Ishikawa (cell line): ENCODE measurements around the gene MAGI1.
A peak's percentile ranks its signal among the peaks of the same experiment; 100 is the strongest.

Source experiments
- CEBPB ChIP-seq: IDR thresholded peaks from 2 replicates; pipeline ENCODE4 v1.6.1; 2012
- CREB1 ChIP-seq: IDR thresholded peaks from 2 replicates; pipeline ENCODE4 v1.6.1; 2012; ENCODE audit warnings: low read depth
- EGR1 ChIP-seq: IDR thresholded peaks from 2 replicates; pipeline ENCODE4 v1.6.1; 2012
- EP300 ChIP-seq: IDR thresholded peaks from 2 replicates; pipeline ENCODE4 v1.6.1; 2012; ENCODE audit warnings: borderline replicate concordance
- FOXM1 ChIP-seq: IDR thresholded peaks from 2 replicates; pipeline ENCODE4 v1.6.1; 2012; ENCODE audit warnings: low read depth, borderline replicate concordance
- MAX ChIP-seq: IDR thresholded peaks from 2 replicates; pipeline ENCODE4 v1.6.1; 2012
- NFIC ChIP-seq: IDR thresholded peaks from 2 replicates; pipeline ENCODE4 v1.6.1; 2012
- RAD21 ChIP-seq: IDR thresholded peaks from 2 replicates; pipeline ENCODE4 v1.6.1; 2012; ENCODE audit warnings: low read depth
- REST ChIP-seq: IDR thresholded peaks from 2 replicates; pipeline ENCODE4 v1.6.1; 2012; ENCODE audit warnings: low read depth, mild to moderate bottlenecking
- TAF1 ChIP-seq: IDR thresholded peaks from 2 replicates; pipeline ENCODE4 v1.6.1; 2012; ENCODE audit warnings: low read depth, mild to moderate bottlenecking
- TCF12 ChIP-seq: IDR thresholded peaks from 2 replicates; pipeline ENCODE4 v1.6.1; 2012; ENCODE audit warnings: low read depth
- TEAD4 ChIP-seq: IDR thresholded peaks from 2 replicates; pipeline ENCODE4 v1.6.1; 2012
- USF1 ChIP-seq: IDR thresholded peaks from 2 replicates; pipeline ENCODE4 v1.6.1; 2012
- YY1 ChIP-seq: IDR thresholded peaks from 2 replicates; pipeline ENCODE4 v1.6.1; 2012; ENCODE audit warnings: low read depth
- ZBTB7A ChIP-seq: IDR thresholded peaks from 2 replicates; pipeline ENCODE4 v1.6.1; 2012; ENCODE audit warnings: low read depth

MAGI1 gene

GRCh38 chr3:65967451-65967850, 71.3 kb downstream of the MAGI1 start:
- no peak for TF ChIP-seq USF1
- no peak for TF ChIP-seq NFIC
- TF ChIP-seq REST, result no peak
- TF ChIP-seq CREB1, result no peak

- TF ChIP-seq MAX, result no peak
- no peak for TF ChIP-seq CREB1
- TF ChIP-seq CEBPB, result no peak
- TF ChIP-seq EGR1, result no peak
- TF ChIP-seq REST, result no peak
- TF ChIP-seq ZBTB7A, result no peak
- no peak for TF ChIP-seq TEAD4
- no peak for TF ChIP-seq NFIC
- no peak for TF ChIP-seq USF1
- TF ChIP-seq TAF1, result no peak
- no peak for TF ChIP-seq FOXM1
Observed at GRCh38 chr3:65964838-65965237, 73.9 kb downstream of the MAGI1 start.

DNA sequence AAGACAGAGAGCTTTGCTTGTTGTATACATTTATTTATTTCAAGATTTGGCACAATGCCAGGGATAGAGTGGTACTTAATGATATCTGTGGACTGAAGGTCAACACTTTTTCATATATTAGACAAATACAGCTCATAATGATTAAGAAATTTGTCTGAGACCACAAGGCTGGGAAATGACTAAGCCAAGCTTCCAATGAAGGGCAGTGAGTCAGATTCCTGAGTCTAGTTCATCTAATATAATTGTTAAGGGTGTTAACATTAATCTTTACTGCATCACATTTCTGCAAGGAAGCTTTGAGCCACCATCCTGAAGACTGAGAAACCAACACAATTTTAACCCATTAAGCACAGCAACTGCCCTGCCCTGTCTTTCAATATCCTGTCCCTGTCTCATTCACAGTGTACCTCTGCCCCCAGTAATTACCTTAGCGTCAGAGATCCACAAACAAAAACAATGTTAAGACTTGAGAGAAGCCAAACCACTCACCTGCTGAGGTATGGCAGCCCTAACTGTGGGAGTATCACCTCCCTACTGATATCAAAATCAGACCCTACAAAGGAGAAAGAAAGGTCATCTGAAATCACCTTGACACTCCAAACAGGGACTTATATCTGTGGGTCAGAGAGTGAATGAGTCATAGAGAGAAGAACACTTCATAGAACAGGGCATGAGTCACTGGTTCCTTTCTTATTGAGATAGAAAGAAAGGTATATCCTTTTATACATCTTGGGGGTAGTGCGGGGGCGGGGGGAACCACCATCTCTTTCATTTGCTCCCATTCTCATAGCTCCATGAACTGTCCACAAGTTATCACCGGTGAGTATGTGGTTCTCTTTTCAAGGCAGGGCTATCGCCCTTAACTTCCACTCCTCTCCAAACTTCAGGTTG, 74.7 kb downstream of the MAGI1 start:
- TF ChIP-seq NFIC (peak; percentile 68), TCF12 (no peak)

GRCh38 chr3:65961733-65962132, 77.0 kb downstream of the MAGI1 start:
- no peak for TF ChIP-seq RAD21
- TF ChIP-seq EGR1, result no peak
- TF ChIP-seq TEAD4, result no peak
- no peak for TF ChIP-seq REST
- no peak for TF ChIP-seq YY1
- no peak for TF ChIP-seq NFIC
- TF ChIP-seq CREB1, result no peak

DNA sequence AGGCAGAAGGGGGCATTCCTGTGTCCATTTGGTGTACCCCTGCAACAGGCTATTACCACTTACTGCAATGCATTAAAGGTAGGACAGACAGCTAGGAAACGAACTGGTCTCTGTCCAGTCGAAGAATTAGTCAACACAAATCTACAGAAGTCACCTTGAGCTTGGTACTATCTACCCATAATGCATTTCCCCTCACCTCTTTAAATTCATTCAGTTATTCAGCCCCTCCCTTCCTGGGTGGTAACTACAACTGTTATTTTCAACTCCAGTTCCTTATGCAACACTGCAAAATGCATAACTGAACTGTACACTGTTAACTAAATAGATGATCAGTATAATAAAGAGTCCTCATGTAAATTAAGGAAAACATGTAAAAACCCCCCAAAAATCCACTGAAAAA, 77.6 kb downstream of the MAGI1 start:
- TF ChIP-seq EP300 (no peak), USF1 (no peak), YY1 (no peak), ZBTB7A (no peak), CREB1 (no peak), TCF12 (no peak), CEBPB (no peak), TAF1 (no peak)
